NCI-H226 (cell line): ENCODE results near the gene FASTKD3.

Source experiments
- DNase-seq: peaks from one replicate; pipeline ENCODE4 v3.0.0-alpha.2; 2015

FASTKD3 gene

GRCh38 chr5:7881091-7881490 is 12.3 kb upstream of the FASTKD3 start:
- DNase-seq = no peak

- peak; percentile 78 for DNase-seq
Observed at GRCh38 chr5:7878381-7878873, 9.6 kb upstream of the FASTKD3 start.

- no peak for DNase-seq
Observed at GRCh38 chr5:7877851-7878250, 9.0 kb upstream of the FASTKD3 start.

GRCh38 chr5:7876867-7877266 is 8.0 kb upstream of the FASTKD3 start:
- DNase-seq = no peak

- DNase-seq = no peak
Observed at GRCh38 chr5:7875151-7875550, 6.3 kb upstream of the FASTKD3 start.

GRCh38 chr5:7874639-7875038 is 5.8 kb upstream of the FASTKD3 start:
- DNase-seq = no peak

- no peak for DNase-seq
Observed at GRCh38 chr5:7873216-7873615, 4.4 kb upstream of the FASTKD3 start.

- no peak for DNase-seq
Observed at GRCh38 chr5:7872517-7873130, 3.8 kb upstream of the FASTKD3 start.

GRCh38 chr5:7871653-7872052 is 2.8 kb upstream of the FASTKD3 start:
- DNase-seq = no peak

- DNase-seq = no peak
Observed at GRCh38 chr5:7869474-7870136, 774 bp upstream of the FASTKD3 start.

- no peak for DNase-seq
Observed at GRCh38 chr5:7868427-7868772, 431 bp downstream of the FASTKD3 start.

GRCh38 chr5:7867260-7867659 is 1.6 kb downstream of the FASTKD3 start:
- DNase-seq = no peak

GRCh38 chr5:7866196-7866595 is 2.6 kb downstream of the FASTKD3 start:
- no peak for DNase-seq

- DNase-seq = no peak
Observed at GRCh38 chr5:7857926-7858632, 10.8 kb downstream of the FASTKD3 start.

- DNase-seq = no peak
Observed at GRCh38 chr5:7857361-7857760, 11.5 kb downstream of the FASTKD3 start.

GRCh38 chr5:7856855-7857254 is 12.0 kb downstream of the FASTKD3 start:
- no peak for DNase-seq

- DNase-seq = no peak
Observed at GRCh38 chr5:7855611-7856010, 13.2 kb downstream of the FASTKD3 start.

GRCh38 chr5:7852988-7853387 is 15.8 kb downstream of the FASTKD3 start:
- DNase-seq = no peak

- no peak for DNase-seq
Observed at GRCh38 chr5:7852542-7852941, 16.3 kb downstream of the FASTKD3 start.

GRCh38 chr5:7851617-7852289 is 17.1 kb downstream of the FASTKD3 start:
- no peak for DNase-seq

- DNase-seq = no peak
Observed at GRCh38 chr5:7851240-7851592, 17.6 kb downstream of the FASTKD3 start.

- DNase-seq = no peak
Observed at GRCh38 chr5:7850395-7851239, 18.2 kb downstream of the FASTKD3 start, which contains the start of gene CFAP90. CFAP90 (minus strand) TSS chr5:7851133; CDS start chr5:7851021, 112 bp downstream.
